Fibroblast of the aortic adventitia (primary cell): ENCODE data around the gene GRB7. TPM values are rescaled to one million over a fixed set of nuclear protein-coding genes. Genes with fewer than 3 reads are reported as not detected.

ENCODE experiments used
- DNase-seq: peaks from one replicate; pipeline ENCODE4 v3.0.0-alpha.2; 2010; ENCODE audit warnings: low read depth
- H3K4me3 ChIP-seq: 2 replicates; pipeline ENCODE4 v1.5.1; 2011; ENCODE audit warnings: low read depth, mild to moderate bottlenecking, control low read depth, low read length, moderate library complexity
- total RNA-seq: library from RNA; depleted of rRNA; stranded (reverse); fragments of >200 nt; gene quantifications from 2 replicates; pipeline ENCODE4 v1.2.3, GENCODE V29; 2012; ENCODE audit warnings: low replicate concordance
- TF ChIP-seq, protein P1 (sequence below): IDR thresholded peaks from 2 replicates; pipeline ENCODE4 v1.5.1; 2011; ENCODE audit warnings: mild to moderate bottlenecking, low read length, control low read depth, inconsistent platforms; ENCODE audit not compliant: insufficient read depth

GRB7 gene
- total RNA-seq, 1 donor: 1.7 TPM

- TF ChIP-seq, protein P1, sequence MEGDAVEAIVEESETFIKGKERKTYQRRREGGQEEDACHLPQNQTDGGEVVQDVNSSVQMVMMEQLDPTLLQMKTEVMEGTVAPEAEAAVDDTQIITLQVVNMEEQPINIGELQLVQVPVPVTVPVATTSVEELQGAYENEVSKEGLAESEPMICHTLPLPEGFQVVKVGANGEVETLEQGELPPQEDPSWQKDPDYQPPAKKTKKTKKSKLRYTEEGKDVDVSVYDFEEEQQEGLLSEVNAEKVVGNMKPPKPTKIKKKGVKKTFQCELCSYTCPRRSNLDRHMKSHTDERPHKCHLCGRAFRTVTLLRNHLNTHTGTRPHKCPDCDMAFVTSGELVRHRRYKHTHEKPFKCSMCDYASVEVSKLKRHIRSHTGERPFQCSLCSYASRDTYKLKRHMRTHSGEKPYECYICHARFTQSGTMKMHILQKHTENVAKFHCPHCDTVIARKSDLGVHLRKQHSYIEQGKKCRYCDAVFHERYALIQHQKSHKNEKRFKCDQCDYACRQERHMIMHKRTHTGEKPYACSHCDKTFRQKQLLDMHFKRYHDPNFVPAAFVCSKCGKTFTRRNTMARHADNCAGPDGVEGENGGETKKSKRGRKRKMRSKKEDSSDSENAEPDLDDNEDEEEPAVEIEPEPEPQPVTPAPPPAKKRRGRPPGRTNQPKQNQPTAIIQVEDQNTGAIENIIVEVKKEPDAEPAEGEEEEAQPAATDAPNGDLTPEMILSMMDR: no peak
- DNase-seq: no peak
These were observed 15.9 kb downstream of the GRB7 start for GRCh38 chr17:39753514-39754160.

DNA sequence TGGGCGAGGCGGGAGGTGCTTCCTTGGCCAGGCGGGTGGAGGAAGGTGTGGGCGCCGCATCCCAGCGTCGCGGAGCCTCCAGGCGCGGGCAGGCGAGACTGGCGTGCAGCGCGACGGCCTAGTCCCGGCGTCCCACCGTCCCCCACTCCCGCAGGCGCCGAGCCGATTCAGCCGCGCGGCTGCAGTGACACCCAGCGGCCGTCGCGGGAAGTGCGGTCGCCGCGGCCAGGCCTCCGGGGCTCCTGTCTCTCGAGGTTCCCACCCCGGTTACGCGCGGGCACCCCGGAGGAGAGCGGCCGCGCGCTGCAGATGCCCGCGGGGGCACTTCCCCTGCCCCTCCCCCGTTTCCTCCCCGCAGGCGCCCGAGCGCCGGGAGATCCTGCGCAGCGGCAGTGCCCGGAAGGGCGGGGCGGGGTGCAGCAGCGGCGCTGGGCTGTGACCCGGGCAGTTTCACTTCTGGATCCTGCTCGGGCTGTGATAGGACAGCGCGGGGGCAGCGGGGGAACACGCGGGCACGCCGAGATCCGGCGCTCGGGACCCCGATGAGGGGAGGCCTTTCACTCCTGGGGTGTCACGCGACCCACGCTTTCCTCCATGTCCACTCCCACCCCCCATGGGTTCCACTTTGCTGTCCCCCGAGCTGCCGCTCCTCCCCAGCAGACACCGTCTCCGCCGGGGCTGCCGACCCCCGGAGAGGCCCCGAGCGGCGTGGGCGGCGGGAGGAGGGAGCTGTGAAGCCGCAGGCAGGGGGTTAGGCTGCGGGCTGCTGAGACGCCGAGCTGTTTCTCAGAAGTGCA lies 16.6 kb downstream of the GRB7 start:
- peak overlapping the region; percentile 70 for H3K4me3 ChIP-seq
- DNase-seq: peak; percentile 77
- TF ChIP-seq, protein P1: peak; percentile 73

More at GRCh38 chr17:39753514-39754160, 15.9 kb downstream of the GRB7 start:
- H3K4me3 ChIP-seq: peak overlapping the region; percentile 70

DNA sequence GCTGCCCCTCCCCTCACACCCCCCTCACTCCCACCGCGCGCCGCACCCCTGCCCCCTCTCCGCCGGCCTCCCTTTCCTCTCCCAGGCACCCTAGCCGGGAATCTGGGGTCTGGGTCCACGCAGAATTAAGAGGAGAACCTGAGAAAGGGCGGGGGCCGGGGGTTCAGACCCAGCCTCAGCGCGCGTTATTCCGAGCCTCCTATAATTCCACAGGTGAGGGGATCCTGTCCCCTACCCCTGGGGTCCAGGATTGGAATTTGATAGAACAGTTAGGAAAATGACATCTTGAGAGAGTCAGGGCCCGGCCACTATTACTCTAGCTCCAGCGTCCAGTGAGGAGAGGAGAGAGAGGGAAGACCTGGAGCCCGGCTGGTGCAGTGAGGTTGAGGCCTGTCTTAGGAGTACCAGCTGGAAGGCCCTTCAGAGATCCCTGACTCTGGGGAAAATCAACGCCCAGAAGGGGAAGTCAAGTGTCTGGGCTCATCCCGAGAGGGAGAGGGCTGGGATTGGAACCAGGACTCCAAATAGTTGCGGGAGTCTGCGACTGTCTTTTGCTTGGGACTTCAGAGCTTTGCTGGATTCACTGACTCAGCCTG lies 17.3 kb downstream of the GRB7 start:
- TF ChIP-seq, protein P1: no peak
- DNase-seq: no peak
- H3K4me3 ChIP-seq: peak overlapping the region; percentile 70

GRCh38 chr17:39755554-39756379 lies 18.0 kb downstream of the GRB7 start:
- DNase-seq: no peak
- no peak overlapping the region for H3K4me3 ChIP-seq
- TF ChIP-seq, protein P1: no peak

DNA sequence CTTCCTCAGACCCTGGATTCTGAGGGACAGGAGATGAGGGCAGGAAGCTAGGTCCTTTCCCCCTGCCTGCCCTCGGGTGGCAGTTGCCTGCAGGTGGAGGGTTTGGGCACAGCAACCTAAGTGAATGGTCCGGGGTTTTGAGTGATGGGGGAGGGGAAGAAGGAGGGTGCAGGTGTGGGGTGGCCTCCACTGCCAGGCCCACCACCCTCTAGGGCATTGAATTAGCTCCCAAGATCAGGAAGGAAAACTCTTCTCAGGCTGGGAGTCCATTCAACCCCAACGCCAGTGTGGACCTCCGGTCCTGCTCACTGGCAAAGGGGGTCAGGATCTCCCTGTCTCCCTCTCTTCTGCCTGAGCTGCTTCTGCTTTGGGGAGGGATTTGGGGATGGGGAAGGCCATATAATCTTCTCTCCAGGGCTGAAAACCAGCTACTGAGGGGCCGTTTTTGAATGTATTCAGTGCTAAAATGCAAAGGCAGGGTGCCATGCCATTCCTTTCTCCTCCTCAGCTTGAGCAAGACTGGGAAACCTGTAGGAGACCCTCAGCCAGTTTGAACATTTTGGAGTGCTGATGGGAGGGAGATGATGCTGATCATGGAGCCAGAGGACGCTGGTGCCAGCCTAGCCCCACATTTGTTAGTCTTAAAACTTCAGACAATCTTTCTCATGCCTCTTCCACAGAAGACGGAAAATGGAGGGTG lies 18.8 kb downstream of the GRB7 start:
- DNase-seq: no peak

More for the DNA sequence above, 18.8 kb downstream of the GRB7 start:
- H3K4me3 ChIP-seq: no peak overlapping the region
- TF ChIP-seq, protein P1: no peak
